ENCODE results near the gene ZGRF1. TPM values are rescaled to one million over a fixed set of nuclear protein-coding genes. Genes with fewer than 3 reads are reported as not detected.

Gene ZGRF1
- total RNA-seq, 6 donors from 2014 or later: 2.6 to 9.4 (median 4.6) TPM

- peaks cover 35 to 55% (median 45%) of the 10 kb centered on the region in 4 donors for H3K4me1 ChIP-seq
- 9 to 10% methylated on average over 20 to 21 of the region's 21 CpGs for WGBS, 2 donors
- peaks cover 0 to 5% (median 0%) of the 10 kb centered on the region in 4 donors for H3K9me3 ChIP-seq
- ATAC-seq (ENCODE audit: low FRiP score in 2 of 2) (no peak), DNase-seq (no peak)
- H3K27ac ChIP-seq: no peak overlapping the region
- peaks cover 5 to 86% (median 68%) of the 10 kb centered on the region in 4 donors for H3K27me3 ChIP-seq
- no peak overlapping the region for H3K4me3 ChIP-seq
- TF ChIP-seq POLR2A (IDR thresholded peaks at IDR 0.05): no peak
- no peak for TF ChIP-seq POLR2AphosphoS5 (IDR thresholded peaks at IDR 0.05)
- TF ChIP-seq EP300 (IDR thresholded peaks at IDR 0.05): no peak
- no peak for TF ChIP-seq CTCF (IDR thresholded peaks at IDR 0.05)
- H3K36me3 ChIP-seq: no peaks in the 10 kb centered on the region
Observed at GRCh38 chr4:112519689-112520597, 116.8 kb downstream of the ZGRF1 start.

- Histone ChIP-seq H3K27ac (no peak overlapping the region), H3K36me3 (no peaks in the 10 kb centered on the region), H3K4me1 (peaks cover 36 to 59% (median 50%) of the 10 kb centered on the region in 4 donors), H3K27me3 (peaks cover 5 to 88% (median 71%) of the 10 kb centered on the region in 4 donors), H3K9me3 (peaks cover 0 to 5% (median 0%) of the 10 kb centered on the region in 4 donors), H3K4me3 (no peak overlapping the region)
- no peak for ATAC-seq (ENCODE audit: low FRiP score in 2 of 2)
- no peak for DNase-seq
- TF ChIP-seq POLR2AphosphoS5 (IDR thresholded peaks at IDR 0.05) (no peak), EP300 (IDR thresholded peaks at IDR 0.05) (no peak), POLR2A (IDR thresholded peaks at IDR 0.05) (no peak), CTCF (IDR thresholded peaks at IDR 0.05) (no peak)
Observed at GRCh38 chr4:112518675-112519074, 118.0 kb downstream of the ZGRF1 start.

- H3K36me3 ChIP-seq: no peaks in the 10 kb centered on the region
- H3K4me1 ChIP-seq: peaks cover 28 to 51% (median 43%) of the 10 kb centered on the region in 4 donors
- H3K4me3 ChIP-seq: no peak overlapping the region
- no peak overlapping the region for H3K27ac ChIP-seq
- WGBS, 2 donors: 27 to 32% methylated on average over 3 of the region's 3 CpGs
- TF ChIP-seq POLR2A (IDR thresholded peaks at IDR 0.05): no peak
- TF ChIP-seq POLR2AphosphoS5 (IDR thresholded peaks at IDR 0.05): no peak
- TF ChIP-seq EP300 (IDR thresholded peaks at IDR 0.05): no peak
- TF ChIP-seq CTCF (IDR thresholded peaks at IDR 0.05): no peak
- ATAC-seq (ENCODE audit: low FRiP score in 2 of 2) (no peak), DNase-seq (no peak)
- peaks cover 5 to 85% (median 64%) of the 10 kb centered on the region in 4 donors for H3K27me3 ChIP-seq
- H3K9me3 ChIP-seq: peaks cover 0 to 5% (median 0%) of the 10 kb centered on the region in 4 donors
Observed at GRCh38 chr4:112517911-112518310, 118.8 kb downstream of the ZGRF1 start.

GRCh38 chr4:112517067-112517634 is 119.6 kb downstream of the ZGRF1 start:
- peak in 1 of 2 donors; percentile 47 for DNase-seq
- H3K4me1 ChIP-seq: peaks cover 24 to 49% (median 40%) of the 10 kb centered on the region in 4 donors
- H3K4me3 ChIP-seq: no peak overlapping the region

More at GRCh38 chr4:112517067-112517634, 119.6 kb downstream of the ZGRF1 start:
- Histone ChIP-seq H3K9me3 (peaks cover 0 to 5% (median 0%) of the 10 kb centered on the region in 4 donors), H3K36me3 (no peaks in the 10 kb centered on the region), H3K27me3 (peaks cover 5 to 83% (median 59%) of the 10 kb centered on the region in 4 donors), H3K27ac (no peak overlapping the region)
- no peak for TF ChIP-seq POLR2AphosphoS5 (IDR thresholded peaks at IDR 0.05)
- TF ChIP-seq CTCF (IDR thresholded peaks at IDR 0.05): no peak
- no peak for TF ChIP-seq EP300 (IDR thresholded peaks at IDR 0.05)
- no peak for TF ChIP-seq POLR2A (IDR thresholded peaks at IDR 0.05)
- no peak for ATAC-seq (ENCODE audit: low FRiP score in 2 of 2)
- 3 to 5% methylated on average over 18 to 20 of the region's 20 CpGs for WGBS, 2 donors

Data from upper lobe of left lung (tissue), 6 donors.